ENCODE results near the gene PTPRJ.

PTPRJ gene

GRCh38 chr11:48040830-48041444, 60.6 kb downstream of the PTPRJ start:
- no peak for DNase-seq (ENCODE audit: low spot score)

- DNase-seq (ENCODE audit: low spot score), result no peak
Measured at GRCh38 chr11:48041877-48042695, 61.7 kb downstream of the PTPRJ start.

DNA sequence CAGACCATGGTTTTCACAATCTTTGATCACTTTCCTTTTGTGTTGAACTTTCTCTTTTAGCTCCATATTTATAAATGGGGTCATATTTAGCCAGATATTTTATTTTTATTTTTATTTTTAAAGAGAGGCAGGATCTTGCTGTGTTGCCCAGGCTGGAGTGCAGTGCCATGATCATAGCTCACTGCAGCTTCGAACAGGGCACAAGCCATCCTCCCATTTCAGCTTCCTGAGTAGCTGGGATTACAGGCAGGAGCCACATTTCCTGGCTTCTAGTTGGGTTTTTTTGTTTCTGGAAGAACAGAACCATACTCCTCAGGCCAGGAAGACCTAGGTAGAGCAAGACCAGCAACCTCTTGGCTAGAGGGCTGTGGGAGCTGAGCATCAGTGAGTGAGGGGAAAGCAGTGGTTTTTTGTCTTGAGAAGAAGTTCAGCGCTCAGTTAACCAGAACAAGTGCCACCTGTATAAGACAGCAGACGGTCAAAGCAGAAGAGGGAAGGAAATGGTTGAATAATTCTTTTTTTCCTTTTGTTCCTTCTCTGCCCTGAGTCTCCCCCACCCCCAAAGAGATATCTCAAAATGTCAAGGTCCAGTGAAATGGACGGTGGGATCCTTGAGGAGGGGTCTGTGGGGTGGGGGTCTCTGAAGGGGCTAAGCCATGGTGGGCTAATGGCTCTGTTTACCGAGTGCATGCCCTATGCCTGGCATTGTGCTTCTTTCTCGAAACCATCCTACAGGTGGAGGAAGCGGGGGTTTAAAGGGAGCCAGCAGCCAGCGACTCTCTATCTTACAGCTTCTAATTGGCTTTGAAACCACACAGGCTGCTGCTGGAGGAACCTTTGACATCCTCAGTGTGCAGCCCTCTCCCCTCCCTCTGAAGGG, 63.0 kb downstream of the PTPRJ start:
- DNase-seq (ENCODE audit: low spot score), result no peak

GRCh38 chr11:48043991-48044512, 63.7 kb downstream of the PTPRJ start:
- no peak for DNase-seq (ENCODE audit: low spot score)

DNA sequence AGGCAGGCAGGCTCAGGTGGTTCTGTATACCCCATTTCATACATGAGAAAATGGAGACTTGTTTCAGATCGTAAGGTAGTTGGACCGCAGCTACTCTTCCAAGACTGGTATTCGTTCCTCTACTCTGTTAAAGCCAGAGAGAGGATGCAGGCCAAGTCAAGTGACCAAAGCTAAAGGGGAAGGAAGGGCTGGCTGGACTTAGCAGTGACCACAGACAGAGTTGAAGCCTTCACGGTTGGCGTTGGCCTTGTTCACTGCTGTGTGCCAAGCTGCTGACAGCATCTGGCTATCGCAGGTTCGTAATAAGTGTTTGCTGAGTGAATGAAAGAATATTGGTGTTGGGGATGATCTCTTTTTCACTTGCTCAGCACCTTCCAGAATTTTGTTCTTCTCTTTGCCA, 64.2 kb downstream of the PTPRJ start:
- no peak for DNase-seq (ENCODE audit: low spot score)

- DNase-seq (ENCODE audit: low spot score), result no peak
Measured at GRCh38 chr11:48045536-48045935, 65.2 kb downstream of the PTPRJ start.

DNA sequence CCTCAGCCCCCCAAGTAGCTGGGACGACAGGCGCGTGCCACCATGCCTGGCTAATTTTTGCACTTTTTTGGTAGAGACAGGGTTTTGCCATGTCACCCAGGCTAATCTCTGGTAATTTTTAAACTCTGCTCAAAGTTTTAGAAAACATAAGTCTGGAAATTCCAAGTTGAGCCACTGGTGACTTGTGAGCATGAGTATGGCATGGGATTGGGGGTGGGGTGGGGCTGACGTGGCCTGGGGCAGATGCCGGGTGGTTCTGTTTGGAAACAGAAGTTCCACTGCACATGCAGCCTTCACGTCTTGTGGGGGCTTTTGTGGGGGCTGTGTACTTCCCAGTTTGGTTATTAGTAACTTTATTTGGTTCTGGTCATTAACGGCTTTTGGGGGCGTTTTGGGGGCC, 67.3 kb downstream of the PTPRJ start:
- no peak for DNase-seq (ENCODE audit: low spot score)

DNA sequence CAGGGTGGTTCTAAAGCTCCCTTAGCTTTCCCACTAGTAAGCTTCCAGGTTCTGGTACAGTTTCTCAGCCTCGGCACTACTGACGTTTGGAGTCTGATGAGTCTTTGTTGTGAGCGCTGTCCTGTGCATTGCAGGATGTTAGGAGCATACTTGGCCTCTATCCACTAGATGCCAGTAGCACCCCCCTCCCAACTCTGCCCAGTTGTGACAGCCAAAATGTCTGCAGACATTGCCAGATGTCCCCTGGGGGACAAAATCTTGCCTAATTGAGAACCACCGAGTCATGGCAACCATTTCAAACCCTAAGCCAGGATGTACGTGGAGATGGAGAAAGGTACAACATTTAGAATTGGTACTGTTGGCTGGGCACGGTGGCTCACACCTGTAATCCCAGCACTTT, 68.7 kb downstream of the PTPRJ start:
- no peak for DNase-seq (ENCODE audit: low spot score)

DNA sequence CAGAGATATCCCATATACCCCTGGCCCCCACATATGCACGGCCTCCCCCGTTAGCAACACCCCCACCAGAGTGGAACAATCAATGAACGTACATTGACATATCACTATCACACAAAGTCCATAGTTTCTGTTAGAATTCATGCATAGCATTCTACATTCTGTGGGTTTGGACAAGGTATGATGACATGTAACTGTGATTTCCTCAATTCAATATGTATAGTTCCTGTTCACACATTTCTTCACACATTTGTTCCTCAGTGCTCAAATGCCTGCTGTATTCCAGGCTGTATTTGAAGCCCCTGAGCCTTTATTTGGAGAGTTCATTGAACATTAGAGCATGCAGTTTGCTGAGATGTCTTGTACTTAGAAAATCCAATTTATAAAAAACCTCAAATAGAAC, 69.9 kb downstream of the PTPRJ start:
- DNase-seq (ENCODE audit: low spot score), result no peak

DNA sequence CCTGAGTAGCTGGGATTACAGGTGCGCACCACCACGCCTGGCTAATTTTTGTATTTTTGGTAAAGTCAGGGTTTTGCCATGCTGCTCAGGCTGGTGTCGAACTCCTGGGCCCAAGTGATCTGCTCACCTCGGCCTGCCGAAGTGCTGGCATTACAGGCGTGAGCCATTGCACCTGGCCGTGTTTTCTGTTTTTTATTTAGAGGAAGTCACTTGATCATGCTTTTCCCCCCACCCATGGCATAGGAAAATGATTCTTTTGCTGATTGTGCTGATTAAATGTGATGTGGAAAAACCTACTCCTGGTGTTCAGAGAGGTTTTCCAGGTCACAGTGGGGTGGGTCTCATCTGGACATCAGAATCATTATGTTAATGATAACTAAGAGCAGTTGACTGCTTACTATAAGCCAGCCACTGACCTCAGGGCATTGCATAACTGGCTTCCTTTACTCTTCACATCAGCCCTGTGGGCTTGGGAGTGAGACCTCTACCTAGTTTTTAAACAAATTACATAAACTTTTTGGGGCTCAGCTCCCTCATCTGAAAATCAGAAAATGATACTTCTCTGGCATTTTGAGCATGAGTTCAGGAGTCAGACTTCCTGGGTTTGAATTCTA, 71.0 kb downstream of the PTPRJ start:
- no peak for DNase-seq (ENCODE audit: low spot score)

- DNase-seq (ENCODE audit: low spot score), result no peak
Measured at GRCh38 chr11:48052183-48053044, 72.1 kb downstream of the PTPRJ start.

- no peak for DNase-seq (ENCODE audit: low spot score)
Measured at GRCh38 chr11:48054994-48055291, 74.6 kb downstream of the PTPRJ start.

GRCh38 chr11:48055292-48056132, 75.2 kb downstream of the PTPRJ start:
- peak; percentile 68 for DNase-seq (ENCODE audit: low spot score)

DNA sequence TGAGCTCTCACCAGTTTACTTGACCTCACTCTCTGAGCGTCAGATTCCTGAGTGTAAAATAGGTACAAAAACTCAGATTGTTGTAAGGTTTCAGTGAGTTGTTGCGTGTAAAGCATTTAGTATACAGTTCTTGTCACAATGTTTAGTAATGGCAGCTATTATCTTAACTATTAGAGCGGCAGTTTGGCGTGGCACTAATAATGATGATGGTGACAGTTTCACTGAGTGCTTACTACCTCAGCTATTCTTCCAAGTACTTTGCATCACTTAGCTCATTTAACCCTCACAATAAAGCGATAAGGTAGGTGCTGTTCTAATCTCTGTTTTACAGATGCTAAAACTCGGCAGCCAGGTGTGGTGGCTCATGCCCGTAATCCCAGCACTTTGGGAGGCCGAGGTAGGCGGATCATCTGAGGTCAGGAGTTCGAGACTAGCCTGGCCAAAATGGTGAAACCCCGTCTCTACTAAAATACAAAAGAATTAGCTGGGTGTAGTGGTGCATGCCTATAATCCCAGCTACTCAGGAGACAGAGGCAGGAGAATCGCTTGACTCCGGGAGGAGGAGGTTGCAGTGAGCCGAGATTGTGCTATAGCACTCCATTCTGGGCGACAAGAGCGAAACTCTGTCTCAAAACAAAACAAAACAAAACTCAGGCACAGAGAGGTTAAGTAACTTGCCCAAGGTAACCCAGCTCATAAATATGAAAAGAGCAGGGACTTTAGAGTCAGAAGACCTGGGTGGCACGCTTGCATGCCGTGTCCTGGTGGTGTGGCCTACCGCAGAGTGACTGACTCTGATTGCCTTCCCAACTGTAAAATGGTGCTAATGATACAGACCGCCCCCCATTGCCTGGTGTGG, 76.2 kb downstream of the PTPRJ start:
- DNase-seq (ENCODE audit: low spot score), result no peak

GRCh38 chr11:48058064-48058463, 77.7 kb downstream of the PTPRJ start:
- DNase-seq (ENCODE audit: low spot score), result no peak

- no peak for DNase-seq (ENCODE audit: low spot score)
Measured at GRCh38 chr11:48058788-48059187, 78.4 kb downstream of the PTPRJ start.

GRCh38 chr11:48062649-48063048, 82.3 kb downstream of the PTPRJ start:
- no peak for DNase-seq (ENCODE audit: low spot score)

- no peak for DNase-seq (ENCODE audit: low spot score)
Measured at GRCh38 chr11:48063424-48063978, 83.1 kb downstream of the PTPRJ start.

GRCh38 chr11:48064306-48064705, 83.9 kb downstream of the PTPRJ start:
- DNase-seq (ENCODE audit: low spot score), result no peak
